ENCODE measurements around the gene ALG9. TPM values are rescaled to one million over a fixed set of nuclear protein-coding genes. Genes with fewer than 3 reads are reported as not detected.
A peak's percentile ranks its signal among the peaks of the same experiment; 100 is the strongest.

ALG9 gene
- total RNA-seq, 1 donor from 2014 or later: 30.5 TPM

DNA sequence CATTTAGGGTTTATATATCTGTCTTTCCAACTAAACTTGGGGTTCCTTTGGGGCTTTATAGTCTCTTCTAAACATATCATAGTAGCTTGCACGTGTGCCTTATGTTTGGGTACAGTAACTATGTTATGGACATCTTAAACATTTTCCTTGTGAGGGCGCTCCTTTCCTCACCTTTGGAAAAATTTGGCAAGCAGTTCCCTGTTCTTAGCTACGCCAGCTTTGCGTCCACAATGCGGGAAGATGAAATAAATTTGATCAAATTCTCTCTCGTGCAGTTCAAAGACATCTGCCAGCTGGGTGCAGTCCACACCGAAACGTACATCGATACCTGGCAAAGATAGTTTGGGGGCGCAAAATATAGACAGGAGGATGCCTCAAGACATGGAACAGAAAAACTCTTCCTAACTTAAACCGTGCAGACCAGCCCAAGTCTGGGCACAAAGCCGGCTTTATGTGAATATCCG is 7.0 kb upstream of the ALG9 start:
- FAIRE-seq: no peak
- peak; percentile 51 for DNase-seq (ENCODE audit: low read depth)
- Histone ChIP-seq H3K27me3 (ENCODE audit: control insufficient read depth, insufficient read depth, low read length) (no peaks in the 10 kb centered on the region), H3K36me3 (ENCODE audit: control insufficient read depth, insufficient read depth, low read length) (no peaks in the 10 kb centered on the region), H3K4me3 (ENCODE audit: low read depth, low read length) (peak overlapping the region; percentile 61)
- TF ChIP-seq, protein P1, sequence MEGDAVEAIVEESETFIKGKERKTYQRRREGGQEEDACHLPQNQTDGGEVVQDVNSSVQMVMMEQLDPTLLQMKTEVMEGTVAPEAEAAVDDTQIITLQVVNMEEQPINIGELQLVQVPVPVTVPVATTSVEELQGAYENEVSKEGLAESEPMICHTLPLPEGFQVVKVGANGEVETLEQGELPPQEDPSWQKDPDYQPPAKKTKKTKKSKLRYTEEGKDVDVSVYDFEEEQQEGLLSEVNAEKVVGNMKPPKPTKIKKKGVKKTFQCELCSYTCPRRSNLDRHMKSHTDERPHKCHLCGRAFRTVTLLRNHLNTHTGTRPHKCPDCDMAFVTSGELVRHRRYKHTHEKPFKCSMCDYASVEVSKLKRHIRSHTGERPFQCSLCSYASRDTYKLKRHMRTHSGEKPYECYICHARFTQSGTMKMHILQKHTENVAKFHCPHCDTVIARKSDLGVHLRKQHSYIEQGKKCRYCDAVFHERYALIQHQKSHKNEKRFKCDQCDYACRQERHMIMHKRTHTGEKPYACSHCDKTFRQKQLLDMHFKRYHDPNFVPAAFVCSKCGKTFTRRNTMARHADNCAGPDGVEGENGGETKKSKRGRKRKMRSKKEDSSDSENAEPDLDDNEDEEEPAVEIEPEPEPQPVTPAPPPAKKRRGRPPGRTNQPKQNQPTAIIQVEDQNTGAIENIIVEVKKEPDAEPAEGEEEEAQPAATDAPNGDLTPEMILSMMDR (IDR thresholded peaks at IDR 0.05; ENCODE audit: insufficient read depth, low read length, severe bottlenecking): peak; percentile 3

DNA sequence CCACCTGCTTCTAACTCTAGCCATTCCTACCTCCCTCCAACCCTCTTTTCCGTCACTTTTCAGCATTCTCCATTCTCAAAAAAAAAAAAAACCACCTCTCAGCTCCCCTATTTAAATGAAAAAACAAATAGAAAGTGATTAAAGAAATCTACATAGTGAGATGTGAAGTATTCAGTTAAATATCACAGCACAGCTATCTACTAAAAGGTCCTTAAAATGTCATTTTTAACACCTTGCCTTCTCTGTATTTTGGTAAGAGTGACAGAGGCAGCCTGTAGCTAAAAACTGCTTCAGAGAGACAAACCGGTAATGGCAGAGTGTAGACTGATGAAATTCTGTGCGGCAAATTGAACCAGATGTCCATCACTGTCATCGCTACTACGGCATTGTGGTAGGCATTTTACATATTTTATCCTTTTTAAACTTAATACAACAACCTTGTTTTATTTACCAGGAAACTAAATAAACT is 346 bp upstream of the ALG9 start:
- TF ChIP-seq, protein P1 (IDR thresholded peaks at IDR 0.05; ENCODE audit: insufficient read depth, low read length, severe bottlenecking): no peak
- Histone ChIP-seq H3K27me3 (ENCODE audit: control insufficient read depth, insufficient read depth, low read length) (no peaks in the 10 kb centered on the region), H3K36me3 (ENCODE audit: control insufficient read depth, insufficient read depth, low read length) (peaks cover 3% of the 10 kb centered on the region), H3K4me3 (ENCODE audit: low read depth, low read length) (peak overlapping the region; percentile 89)
- FAIRE-seq (no peak), DNase-seq (ENCODE audit: low read depth) (peak; percentile 1)

DNA sequence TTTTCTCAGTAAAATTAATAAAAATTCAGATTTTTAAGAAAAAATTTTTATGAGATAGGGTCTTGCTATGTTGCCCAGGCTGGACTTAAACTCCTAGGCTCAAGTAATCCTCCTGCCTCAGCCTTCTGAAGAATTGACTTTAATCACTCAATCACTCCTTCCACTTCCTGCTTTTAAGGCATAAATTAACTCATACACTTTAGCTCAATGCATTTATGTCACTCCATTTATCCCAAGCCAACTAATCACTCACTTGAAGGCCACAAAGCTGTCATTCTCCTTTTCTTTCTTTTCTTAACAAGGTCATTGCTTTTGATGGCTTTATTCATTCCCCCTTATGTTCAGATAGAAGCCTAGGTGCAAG is 877 bp downstream of the ALG9 start:
- TF ChIP-seq, protein P1 (IDR thresholded peaks at IDR 0.05; ENCODE audit: insufficient read depth, low read length, severe bottlenecking): no peak
- H3K36me3 ChIP-seq (ENCODE audit: control insufficient read depth, insufficient read depth, low read length): peaks cover 4% of the 10 kb centered on the region
- peak overlapping the region; percentile 89 for H3K4me3 ChIP-seq (ENCODE audit: low read depth, low read length)
- FAIRE-seq (no peak), DNase-seq (ENCODE audit: low read depth) (no peak)
- no peaks in the 10 kb centered on the region for H3K27me3 ChIP-seq (ENCODE audit: control insufficient read depth, insufficient read depth, low read length)

DNA sequence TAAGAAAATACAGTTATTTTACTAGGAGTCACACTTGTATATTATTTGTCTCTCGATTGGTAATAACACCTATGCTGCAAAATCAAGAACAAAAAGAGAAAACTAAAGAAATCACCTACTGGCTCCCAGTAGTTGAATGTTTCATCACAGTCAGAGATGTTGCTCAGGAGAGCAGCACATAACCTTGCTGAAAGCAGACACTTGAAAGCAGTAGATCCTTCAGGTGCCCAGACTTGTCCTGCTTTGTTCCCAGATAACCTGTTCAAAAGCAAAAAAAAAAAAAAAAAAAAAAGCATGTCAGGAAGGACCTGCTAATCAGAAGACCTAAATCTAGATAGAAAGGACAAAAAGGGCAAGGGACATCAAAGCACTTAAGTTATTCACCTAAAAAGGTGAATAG is 1.3 kb downstream of the ALG9 start:
- TF ChIP-seq, protein P1 (IDR thresholded peaks at IDR 0.05; ENCODE audit: insufficient read depth, low read length, severe bottlenecking): no peak
- DNase-seq (ENCODE audit: low read depth) (peak; percentile 48), FAIRE-seq (no peak)
- peaks cover 4% of the 10 kb centered on the region for H3K36me3 ChIP-seq (ENCODE audit: control insufficient read depth, insufficient read depth, low read length)
- no peak overlapping the region for H3K4me3 ChIP-seq (ENCODE audit: low read depth, low read length)
- H3K27me3 ChIP-seq (ENCODE audit: control insufficient read depth, insufficient read depth, low read length): no peaks in the 10 kb centered on the region

DNA sequence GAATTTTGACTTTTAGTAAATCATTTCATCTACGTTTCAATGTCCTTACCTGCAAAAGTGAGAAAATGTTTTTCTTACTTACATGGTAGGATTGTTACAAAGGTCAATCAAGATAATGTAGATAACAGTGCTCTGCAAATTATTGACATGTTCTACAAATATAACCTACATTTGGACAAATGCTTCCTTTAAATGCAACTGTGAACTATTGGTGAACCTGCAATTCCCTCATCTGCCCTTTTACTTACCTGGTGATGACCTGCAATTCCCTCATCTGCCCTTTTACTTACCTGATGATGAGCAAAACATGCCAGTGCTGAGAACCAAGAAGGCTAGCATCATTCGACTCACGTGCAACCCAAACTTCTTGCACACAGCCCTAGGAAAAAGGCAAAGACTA is 11.1 kb downstream of the ALG9 start:
- TF ChIP-seq, protein P1 (IDR thresholded peaks at IDR 0.05; ENCODE audit: insufficient read depth, low read length, severe bottlenecking): no peak
- DNase-seq (ENCODE audit: low read depth) (no peak), FAIRE-seq (no peak)
- H3K27me3 ChIP-seq (ENCODE audit: control insufficient read depth, insufficient read depth, low read length): no peaks in the 10 kb centered on the region
- no peak overlapping the region for H3K4me3 ChIP-seq (ENCODE audit: low read depth, low read length)
- H3K36me3 ChIP-seq (ENCODE audit: control insufficient read depth, insufficient read depth, low read length): peaks cover 2% of the 10 kb centered on the region

DNA sequence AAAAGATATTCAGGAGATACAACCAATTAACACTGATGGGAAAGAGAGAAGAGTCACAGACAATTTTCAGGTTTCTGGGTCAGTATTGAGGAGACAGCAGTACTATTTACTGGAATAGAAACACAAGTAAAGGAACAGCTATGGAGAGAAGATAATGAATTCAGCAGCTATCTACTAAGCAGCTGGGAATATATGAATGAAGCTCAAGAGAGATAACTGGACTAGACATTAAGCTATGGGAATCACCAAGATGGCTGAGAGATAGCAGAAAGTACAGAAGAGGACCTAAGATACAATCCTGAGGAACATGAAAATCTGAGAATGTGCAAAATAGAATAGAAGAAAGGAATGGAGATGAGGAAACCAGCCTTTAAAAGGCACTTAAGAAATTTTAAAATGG is 15.9 kb downstream of the ALG9 start:
- Histone ChIP-seq H3K27me3 (ENCODE audit: control insufficient read depth, insufficient read depth, low read length) (no peaks in the 10 kb centered on the region), H3K4me3 (ENCODE audit: low read depth, low read length) (no peak overlapping the region), H3K36me3 (ENCODE audit: control insufficient read depth, insufficient read depth, low read length) (peaks cover 1% of the 10 kb centered on the region)
- TF ChIP-seq, protein P1 (IDR thresholded peaks at IDR 0.05; ENCODE audit: insufficient read depth, low read length, severe bottlenecking): no peak
- DNase-seq (ENCODE audit: low read depth): no peak
- FAIRE-seq: no peak

Data from bronchial epithelial cell (primary cell).